ENCODE results near the gene SLC25A48.

Gene SLC25A48

DNA sequence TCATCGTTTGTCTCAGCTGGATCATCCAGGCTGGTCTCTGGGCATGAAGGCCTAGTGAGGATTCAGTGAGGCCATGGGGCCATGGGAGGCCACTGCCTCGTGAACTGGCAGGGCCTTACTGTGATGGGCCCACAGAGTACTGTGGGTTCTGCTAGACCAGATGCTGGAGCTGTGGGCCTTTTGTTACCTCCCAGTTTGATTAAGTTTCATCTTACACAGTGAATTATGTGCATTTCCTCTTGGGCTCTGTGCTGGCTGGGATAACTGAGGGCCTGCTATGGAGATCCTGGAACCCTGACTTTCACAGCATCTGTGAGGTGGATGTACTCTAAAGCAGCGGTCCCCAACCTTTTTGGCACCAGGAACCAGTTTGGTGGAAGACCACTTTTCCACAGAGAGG lies 19.7 kb upstream of the SLC25A48 start:
- H3K27ac ChIP-seq, result no peak overlapping the region
- TF ChIP-seq, protein P1, sequence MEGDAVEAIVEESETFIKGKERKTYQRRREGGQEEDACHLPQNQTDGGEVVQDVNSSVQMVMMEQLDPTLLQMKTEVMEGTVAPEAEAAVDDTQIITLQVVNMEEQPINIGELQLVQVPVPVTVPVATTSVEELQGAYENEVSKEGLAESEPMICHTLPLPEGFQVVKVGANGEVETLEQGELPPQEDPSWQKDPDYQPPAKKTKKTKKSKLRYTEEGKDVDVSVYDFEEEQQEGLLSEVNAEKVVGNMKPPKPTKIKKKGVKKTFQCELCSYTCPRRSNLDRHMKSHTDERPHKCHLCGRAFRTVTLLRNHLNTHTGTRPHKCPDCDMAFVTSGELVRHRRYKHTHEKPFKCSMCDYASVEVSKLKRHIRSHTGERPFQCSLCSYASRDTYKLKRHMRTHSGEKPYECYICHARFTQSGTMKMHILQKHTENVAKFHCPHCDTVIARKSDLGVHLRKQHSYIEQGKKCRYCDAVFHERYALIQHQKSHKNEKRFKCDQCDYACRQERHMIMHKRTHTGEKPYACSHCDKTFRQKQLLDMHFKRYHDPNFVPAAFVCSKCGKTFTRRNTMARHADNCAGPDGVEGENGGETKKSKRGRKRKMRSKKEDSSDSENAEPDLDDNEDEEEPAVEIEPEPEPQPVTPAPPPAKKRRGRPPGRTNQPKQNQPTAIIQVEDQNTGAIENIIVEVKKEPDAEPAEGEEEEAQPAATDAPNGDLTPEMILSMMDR (IDR thresholded peaks at IDR 0.05), result no peak
- TF ChIP-seq ZFX (IDR thresholded peaks at IDR 0.05; ENCODE audit: borderline replicate concordance), result no peak

DNA sequence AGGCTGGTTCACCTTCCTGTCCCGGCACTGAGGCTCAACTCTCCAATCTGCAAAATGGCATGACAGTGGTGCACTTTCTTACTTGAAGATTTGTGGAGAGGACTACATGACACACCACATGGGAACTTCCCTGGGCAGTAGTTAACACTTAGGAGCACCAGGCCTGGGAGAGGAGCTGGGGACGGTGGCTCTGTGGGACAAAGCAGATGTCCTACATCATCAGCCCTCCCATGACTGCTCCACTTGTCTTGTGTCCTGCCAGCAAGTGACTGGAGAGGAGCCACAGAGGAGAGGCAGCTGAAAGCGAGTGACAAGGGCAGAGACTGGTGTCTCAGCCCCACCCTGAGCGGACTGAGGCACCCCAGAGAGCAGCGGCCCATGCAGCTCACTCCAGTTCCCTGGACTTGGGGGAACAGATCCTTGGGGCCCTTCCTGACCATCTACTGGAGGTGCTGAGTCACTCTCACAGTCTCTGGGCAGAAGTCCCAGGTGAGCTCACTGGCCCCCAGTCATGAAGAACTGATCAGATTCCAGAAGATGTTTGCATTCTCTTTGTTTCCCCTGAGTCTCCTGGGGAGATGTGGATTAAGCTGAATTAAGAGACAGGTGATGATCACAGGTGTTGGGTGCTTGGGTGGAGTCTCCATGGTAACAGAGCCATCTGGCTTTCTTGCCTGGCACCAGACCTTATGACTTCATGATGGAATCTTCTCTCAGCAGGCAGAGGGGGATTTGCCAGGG lies 13.2 kb upstream of the SLC25A48 start:
- no peak for TF ChIP-seq ZFX (IDR thresholded peaks at IDR 0.05; ENCODE audit: borderline replicate concordance)
- TF ChIP-seq, protein P1 (IDR thresholded peaks at IDR 0.05), result no peak
- H3K27ac ChIP-seq, result no peak overlapping the region

DNA sequence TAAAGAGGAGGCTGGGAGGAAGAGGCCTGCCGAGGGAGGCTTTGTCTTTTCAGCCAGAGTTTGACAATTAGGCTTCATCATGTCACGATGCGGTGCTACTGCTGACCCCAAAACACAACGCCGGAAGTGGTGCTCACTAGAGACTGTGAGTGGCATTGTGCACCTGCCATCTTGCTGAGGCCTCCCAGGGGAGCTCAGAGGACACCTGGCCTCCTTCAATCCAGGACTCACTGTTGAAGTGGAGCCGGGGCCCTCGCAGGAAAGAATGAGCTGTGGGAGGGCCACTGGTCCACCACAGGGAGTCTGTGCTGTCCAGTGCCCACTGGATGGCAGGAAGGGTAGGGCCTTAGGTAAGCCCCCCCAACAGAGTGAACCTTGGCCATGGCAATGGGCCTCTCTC lies 12.7 kb upstream of the SLC25A48 start:
- TF ChIP-seq, protein P1 (IDR thresholded peaks at IDR 0.05), result no peak
- TF ChIP-seq ZFX (IDR thresholded peaks at IDR 0.05; ENCODE audit: borderline replicate concordance), result no peak
- H3K27ac ChIP-seq, result no peak overlapping the region

DNA sequence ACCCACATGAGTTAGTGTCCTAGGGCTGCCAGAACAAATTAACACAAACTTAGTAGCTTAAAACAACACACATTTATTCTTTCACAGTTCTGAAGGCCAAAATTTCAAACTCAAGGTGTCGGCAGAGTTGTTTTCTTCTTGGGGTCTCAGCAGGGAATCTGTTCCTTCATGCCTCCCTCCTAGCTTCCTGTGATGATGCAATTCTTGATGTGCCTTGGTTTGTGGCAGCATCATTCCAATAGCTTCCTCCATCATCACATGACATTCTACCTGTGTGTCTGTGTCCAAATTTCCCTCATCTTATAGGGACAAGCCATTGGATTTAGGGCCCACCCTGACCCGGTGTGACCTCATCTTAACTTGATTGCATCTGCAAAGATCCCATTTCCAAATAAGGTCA lies 12.2 kb upstream of the SLC25A48 start:
- no peak overlapping the region for H3K27ac ChIP-seq
- TF ChIP-seq, protein P1 (IDR thresholded peaks at IDR 0.05), result no peak
- TF ChIP-seq ZFX (IDR thresholded peaks at IDR 0.05; ENCODE audit: borderline replicate concordance), result no peak

DNA sequence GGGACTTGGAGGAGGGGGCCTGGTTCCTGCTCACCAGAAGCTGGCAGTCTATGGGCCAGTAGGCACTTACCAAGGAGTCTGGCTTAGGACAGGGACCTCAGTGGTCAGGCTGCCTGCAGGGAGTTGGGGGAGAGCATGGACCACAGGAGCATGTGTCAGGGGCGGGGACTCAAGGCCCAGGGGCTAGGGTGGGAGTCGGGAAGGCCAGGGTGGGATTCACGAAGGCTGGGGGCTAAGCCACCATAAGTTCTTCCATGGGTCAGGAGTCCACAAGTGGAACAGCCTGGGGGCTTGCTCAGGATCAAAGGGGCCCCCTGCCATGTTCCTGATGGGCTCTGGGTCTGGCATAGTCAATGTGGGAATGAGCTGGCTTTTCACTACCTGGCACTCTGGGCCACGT lies 11.5 kb upstream of the SLC25A48 start:
- TF ChIP-seq, protein P1 (IDR thresholded peaks at IDR 0.05), result no peak
- no peak for TF ChIP-seq ZFX (IDR thresholded peaks at IDR 0.05; ENCODE audit: borderline replicate concordance)
- H3K27ac ChIP-seq, result no peak overlapping the region

DNA sequence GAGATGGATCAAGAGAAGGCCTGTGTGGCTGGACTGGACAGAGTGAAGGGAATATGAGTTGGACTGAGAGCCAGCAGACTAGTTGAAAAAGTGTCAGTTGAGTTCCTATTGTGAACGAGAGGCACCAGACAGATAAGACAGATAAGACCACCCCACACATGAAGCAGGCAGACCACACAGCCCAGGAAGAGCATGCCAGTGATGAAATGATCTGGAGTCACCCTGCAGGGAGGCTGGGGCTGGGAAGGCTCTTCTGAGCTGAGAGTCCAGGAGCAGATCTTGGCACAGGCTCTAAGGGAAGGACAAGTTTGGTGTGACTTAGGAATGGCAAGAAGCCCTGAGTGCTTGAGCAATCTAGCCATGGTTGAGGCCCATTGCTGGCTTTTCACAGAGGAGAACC lies 10.6 kb upstream of the SLC25A48 start:
- H3K27ac ChIP-seq, result no peak overlapping the region
- no peak for TF ChIP-seq ZFX (IDR thresholded peaks at IDR 0.05; ENCODE audit: borderline replicate concordance)
- TF ChIP-seq, protein P1 (IDR thresholded peaks at IDR 0.05), result no peak

DNA sequence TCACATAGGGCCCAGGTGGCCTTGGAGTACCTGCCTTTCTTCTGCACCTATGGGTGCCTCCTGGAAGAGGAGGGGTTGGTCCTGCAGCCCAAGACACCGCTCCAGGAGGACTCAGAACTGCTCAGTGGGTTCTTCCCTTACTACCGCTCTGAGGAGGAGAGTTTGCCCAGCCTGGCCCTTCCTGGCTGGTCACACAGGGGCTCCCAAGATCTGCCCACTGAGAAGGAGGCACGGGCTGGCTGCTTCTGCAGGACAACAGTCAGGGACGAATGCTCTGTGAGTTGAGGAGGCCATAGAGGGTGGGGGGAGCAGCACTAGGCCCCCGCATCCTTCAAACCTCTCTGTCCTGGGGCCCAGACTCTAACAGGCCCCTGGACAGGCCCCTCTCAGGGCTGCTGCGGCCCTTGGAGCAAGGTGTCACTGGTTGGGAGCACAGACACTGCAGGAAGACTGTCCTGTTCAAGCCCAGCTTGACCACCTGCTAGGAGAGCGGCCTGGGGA lies 9.9 kb upstream of the SLC25A48 start:
- H3K27ac ChIP-seq, result no peak overlapping the region
- TF ChIP-seq, protein P1 (IDR thresholded peaks at IDR 0.05), result no peak
- TF ChIP-seq ZFX (IDR thresholded peaks at IDR 0.05; ENCODE audit: borderline replicate concordance), result no peak

All from 22Rv1 (cell line).